GM19239 (cell line): ENCODE results near the gene GPR25.

Experiments used
- DNase-seq: peaks from one replicate; pipeline ENCODE4 v3.0.0; 2011; ENCODE audit warnings: low spot score; ENCODE audit not compliant: insufficient read length
- FAIRE-seq: peaks from 2 replicates; lab custom pipeline; 2011; peaks lifted over from hg19 to GRCh38; lab: Jason Lieb, UNC

GPR25 gene, protein sequence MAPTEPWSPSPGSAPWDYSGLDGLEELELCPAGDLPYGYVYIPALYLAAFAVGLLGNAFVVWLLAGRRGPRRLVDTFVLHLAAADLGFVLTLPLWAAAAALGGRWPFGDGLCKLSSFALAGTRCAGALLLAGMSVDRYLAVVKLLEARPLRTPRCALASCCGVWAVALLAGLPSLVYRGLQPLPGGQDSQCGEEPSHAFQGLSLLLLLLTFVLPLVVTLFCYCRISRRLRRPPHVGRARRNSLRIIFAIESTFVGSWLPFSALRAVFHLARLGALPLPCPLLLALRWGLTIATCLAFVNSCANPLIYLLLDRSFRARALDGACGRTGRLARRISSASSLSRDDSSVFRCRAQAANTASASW

DNA sequence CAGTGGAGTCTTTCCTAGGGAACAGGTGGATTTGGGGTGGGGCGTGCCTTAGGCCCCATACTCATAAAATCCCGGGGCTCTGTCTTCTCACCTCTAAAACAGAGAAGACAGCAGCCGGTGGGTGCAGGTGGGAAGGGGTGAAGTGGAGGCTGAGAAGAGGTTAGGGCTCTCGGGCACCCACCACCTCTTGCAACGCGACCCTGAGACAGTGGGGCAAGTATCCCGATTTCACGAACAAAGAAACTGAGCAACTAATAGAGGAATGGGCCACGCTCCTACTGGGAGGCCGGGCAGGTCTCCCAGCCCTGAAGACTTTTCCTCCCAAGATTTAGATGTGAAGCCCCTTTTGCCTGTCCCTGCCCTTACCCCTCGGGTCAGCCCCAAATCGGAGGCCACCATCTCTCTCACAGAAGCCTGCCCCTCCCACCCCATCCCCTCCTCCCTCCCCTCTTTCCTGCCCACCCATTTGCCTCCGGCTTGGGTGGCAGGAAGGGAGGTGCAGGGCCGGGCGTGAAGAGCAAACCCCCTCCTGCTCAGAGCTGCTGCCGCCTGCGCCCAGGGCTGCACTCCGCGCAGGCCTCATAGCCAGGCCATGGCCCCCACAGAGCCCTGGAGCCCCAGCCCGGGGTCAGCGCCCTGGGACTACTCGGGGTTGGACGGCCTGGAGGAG is at the start of gene GPR25:
Gene GPR25 (plus strand): TSS at position 536 of the 670 bp plus-strand sequence. CDS start 57 bp downstream, at position 593.
- DNase-seq (no peak), FAIRE-seq (no peak)

DNA sequence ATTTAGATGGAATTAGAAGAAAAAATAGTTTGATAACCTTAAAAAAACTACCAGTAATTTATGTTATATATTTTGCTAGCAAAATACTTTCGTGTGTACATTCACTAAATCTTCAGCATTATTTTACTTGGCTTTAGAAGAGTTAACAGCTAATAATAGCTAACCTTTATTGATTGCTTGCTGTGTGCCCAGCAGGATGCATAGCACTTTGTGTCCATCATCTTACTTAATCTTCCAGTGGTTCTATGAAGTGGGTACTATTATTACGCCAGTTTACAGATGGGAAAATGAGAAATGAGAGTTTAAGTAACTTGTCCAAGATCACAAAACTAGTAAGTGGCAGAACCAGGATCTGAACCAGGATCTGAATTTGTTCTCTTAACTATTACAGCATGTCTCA is 41.7 kb upstream of the GPR25 start:
- no peak for FAIRE-seq
- no peak for DNase-seq

DNA sequence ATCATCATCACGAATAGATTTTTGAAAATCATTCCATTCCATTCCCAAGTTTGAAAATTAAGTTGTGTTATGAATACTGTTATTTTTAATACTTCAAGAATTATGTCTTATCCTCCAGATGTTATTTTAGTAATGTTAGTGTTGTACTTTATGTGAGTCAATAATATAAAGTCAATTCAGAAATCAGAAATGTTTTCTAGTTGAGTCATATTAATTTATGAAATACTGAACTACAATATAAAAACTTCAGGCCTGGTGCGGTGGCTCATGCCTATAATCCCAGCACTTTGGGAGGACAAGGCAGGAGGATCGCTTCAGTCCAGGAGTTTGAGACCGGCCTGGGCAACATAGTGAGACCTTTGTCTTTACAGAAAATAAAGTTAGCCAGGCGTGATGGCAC is 38.4 kb upstream of the GPR25 start:
- DNase-seq (no peak), FAIRE-seq (no peak)

GRCh38 chr1:200836213-200836612 is 36.6 kb upstream of the GPR25 start:
- no peak for FAIRE-seq
- no peak for DNase-seq

- DNase-seq (no peak), FAIRE-seq (peak; percentile 66)
Observed at GRCh38 chr1:200837931-200838571, 34.7 kb upstream of the GPR25 start.

DNA sequence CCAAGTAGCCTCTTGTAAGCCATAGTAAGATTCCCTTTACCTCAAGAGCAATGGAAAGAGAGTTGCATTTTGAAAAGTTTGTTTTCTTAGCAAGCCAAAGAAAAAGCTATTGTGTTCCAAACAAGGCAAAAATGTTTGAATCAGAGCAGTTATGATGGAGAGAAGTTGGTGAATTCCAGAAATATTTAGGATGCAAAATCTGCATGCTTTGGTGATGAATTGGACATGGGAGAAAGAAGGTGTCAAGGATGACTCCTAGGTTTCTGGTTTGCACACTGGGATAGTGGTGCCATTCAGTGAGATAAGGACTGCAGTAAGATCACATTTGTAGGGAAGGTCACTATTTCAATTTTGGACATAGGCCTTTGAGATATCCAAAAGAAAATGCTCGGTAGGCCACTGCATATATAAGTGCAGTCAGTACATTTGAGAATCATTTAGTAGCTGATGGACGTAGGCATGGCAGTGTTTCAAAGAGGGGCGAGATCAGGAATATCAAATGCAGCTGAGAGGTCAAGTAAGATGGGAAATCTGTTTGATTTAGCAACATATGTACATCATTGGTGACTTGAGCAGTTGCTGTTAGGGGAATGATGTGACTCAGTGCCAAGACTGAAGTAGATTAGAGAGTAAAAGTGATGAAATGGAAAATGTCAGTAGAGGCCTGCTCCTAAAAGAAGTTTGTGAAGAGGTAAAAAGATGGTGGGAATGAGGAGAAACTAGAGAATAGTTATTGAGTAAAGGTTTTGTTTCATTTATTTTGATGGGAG is 33.9 kb upstream of the GPR25 start:
- FAIRE-seq = peak; percentile 58
- DNase-seq = no peak

GRCh38 chr1:200845360-200845759 is 27.4 kb upstream of the GPR25 start:
- FAIRE-seq = no peak
- DNase-seq = no peak

- FAIRE-seq (no peak), DNase-seq (no peak)
Observed at GRCh38 chr1:200846398-200846797, 26.4 kb upstream of the GPR25 start.

DNA sequence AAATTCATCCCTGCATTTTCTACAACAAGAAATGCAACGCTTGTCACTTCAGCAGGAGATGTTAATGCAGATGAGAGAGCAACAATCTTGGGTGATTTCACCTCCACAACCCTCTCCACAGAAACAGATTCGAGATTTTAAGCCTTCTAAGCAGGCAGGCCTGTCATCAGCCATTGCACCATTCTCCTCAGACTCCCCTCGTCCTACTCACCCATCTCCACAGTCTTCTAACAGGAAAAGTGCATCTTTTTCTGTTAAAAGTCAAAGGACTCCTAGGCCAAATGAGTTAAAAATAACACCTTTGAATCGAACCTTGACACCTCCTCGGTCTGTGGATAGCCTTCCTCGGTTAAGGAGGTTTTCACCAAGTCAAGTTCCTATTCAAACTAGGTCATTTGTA is 23.4 kb upstream of the GPR25 start:
- no peak for FAIRE-seq
- DNase-seq = no peak

DNA sequence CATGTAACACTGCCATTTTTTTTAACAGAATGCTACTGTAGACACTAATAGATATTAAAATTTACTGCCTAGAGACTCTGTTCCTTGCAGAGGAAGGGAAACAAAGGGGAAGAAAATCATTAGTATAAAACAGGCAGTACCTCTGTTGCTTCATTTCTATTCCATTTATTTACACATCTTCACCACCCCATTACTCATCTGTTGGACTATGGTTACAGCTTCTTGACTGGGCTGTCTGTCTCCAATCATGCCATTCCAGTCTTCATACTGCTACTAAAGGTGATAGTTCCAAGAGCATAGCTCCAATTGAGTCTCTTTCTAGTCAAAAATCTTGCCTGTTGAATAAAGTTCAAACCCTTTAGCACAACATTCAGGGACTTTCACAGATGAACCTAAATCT is 22.2 kb upstream of the GPR25 start:
- FAIRE-seq = no peak
- no peak for DNase-seq

DNA sequence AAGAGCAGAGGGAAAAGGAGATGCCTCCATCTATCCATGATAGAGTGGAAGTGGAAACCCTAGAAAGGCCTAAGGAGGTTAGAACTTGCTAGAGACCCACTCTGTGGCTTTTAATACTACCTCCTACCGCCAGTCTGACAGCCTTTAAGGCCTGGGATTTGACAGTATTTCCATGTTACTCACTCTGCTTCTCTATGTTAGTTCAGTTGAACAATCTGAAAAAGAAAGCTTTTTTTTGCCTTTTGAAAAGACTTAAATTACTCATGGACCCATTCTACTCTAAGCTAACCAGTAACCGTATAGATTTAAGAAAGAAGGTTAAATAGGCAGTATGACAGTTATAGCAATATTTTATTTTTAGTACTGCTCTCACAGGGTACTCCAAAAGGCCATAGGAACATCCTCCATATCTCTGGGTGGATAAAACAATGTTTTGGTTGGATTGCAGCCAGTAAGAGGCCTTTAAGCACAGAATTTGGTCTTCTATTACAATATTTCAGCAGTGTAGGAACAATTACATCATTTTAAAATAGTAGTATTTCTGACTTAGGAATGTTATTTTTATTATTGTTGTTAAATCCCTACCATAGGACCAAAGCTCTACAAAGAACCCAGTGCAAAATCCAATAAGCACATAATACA is 15.9 kb upstream of the GPR25 start:
- no peak for DNase-seq
- no peak for FAIRE-seq

DNA sequence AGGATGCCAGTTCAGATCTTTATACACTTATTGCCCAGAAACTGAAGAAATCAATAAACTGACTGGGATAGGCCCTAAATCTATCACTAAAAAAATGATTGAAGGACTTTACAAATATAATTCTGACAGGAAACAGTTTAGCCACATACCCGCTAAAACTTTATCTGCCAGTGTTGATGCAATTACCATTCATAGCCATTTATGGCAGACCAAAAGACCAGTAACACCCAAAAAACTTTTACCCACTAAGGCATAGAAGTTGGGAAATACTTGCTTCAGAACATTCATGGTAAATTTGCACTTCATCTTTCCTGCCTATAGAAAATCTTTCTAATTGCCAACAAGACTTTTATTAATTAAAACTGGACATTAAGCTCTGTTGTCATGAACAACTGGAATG is 15.0 kb upstream of the GPR25 start:
- no peak for FAIRE-seq
- DNase-seq = no peak

DNA sequence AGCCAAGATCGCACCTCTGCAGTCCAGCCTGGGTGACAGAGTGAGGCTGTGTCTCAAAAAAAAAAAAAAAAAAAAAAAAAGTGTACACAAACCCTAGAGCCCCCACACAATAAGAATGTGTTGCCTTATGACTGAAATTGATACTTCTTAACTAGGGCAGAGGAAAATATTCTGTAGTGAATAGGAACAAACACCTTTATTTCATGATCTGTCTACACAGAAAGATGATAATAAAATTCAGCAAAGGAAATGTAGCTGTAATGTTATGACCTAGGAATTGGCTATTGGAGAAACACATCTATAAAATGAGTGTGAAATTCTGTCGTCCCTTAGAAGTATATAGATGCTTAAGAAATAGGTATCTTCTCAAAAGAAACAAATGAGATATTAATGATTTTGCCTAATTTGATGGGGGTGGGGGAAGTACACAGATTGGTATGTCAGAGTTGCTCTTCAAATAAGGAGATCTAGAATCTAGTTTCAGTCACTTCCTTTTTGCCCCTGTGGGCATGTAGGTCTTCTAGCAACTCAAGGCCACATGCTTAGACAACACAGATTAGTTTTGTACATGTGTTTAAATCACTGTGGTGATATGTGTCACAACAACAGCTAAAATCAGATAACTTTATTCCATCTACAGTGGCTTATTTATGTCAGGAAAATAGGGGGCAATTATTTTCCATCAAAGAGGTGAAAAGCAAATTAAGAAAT is 10.7 kb upstream of the GPR25 start:
- FAIRE-seq (peak; percentile 66), DNase-seq (no peak)

- peak; percentile 85 for FAIRE-seq
- DNase-seq = no peak
Observed at GRCh38 chr1:200862713-200863415, 9.9 kb upstream of the GPR25 start.

DNA sequence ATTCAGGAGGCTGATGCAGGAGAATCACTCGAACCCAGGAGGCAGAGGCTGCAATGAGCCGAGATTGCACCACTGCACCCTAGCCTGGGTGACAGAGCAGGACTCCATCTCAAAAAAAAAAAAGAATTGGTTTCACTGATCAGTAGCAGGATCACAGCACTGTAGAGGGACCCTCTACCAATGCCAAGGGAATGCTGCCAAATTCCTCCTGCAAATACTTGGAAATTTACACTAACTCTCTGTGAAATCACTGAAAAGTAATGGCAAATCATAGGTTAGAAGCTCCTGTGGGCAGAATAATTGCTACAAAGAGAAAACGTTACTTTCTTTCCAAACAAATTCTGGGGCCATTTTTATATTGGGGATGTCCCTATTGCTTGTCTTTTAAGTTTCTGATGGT is 6.7 kb upstream of the GPR25 start:
- DNase-seq = no peak

GRCh38 chr1:200866521-200866920 is 6.3 kb upstream of the GPR25 start:
- peak; percentile 99 for FAIRE-seq
- peak; percentile 63 for DNase-seq

More for the DNA sequence above, 6.7 kb upstream of the GPR25 start:
- no peak for FAIRE-seq

- no peak for DNase-seq
- FAIRE-seq = no peak
Observed at GRCh38 chr1:200867018-200867811, 5.6 kb upstream of the GPR25 start.

GRCh38 chr1:200869376-200869752 is 3.4 kb upstream of the GPR25 start:
- FAIRE-seq = peak; percentile 23

More at GRCh38 chr1:200869376-200869752, 3.4 kb upstream of the GPR25 start:
- DNase-seq = no peak
